ENCODE data around the gene CD200. TPM values are rescaled to one million over a fixed set of nuclear protein-coding genes. Genes with fewer than 3 reads are reported as not detected.

Gene CD200
- total and polyA plus RNA-seq, 10 of the 15 experiments (the other 5 are each of a cell fraction or from before 2014, with no cell fraction given): 21.2 to 84.3 (median 33.2) TPM

- CTCF ChIA-PET: no interaction called here
- H3K9ac ChIP-seq (ENCODE audit: control insufficient read depth, insufficient read depth, low read length): no peak overlapping the region
- POLR2A ChIA-PET: no interaction called here
- BruUV-seq (replicated peaks): no TSS peak
- no peaks in the 10 kb centered on the region for H3K27me3 ChIP-seq (replicated peaks in 1 of 2; ENCODE audit: control insufficient read depth in 2 of 2, insufficient read depth in 2 of 2, low read length in 1 of 2)
- SMC1A ChIA-PET (ENCODE audit: uncharacterized antibody, unreplicated experiment): interaction anchor here (1.8 kb wide), 1 partner anchor 45 kb away, joined by 4 read pairs; no protein-coding TSS in a partner anchor
- H3K79me2 ChIP-seq (ENCODE audit: control insufficient read depth, insufficient read depth, low read length): no peaks in the 10 kb centered on the region
- in situ Hi-C loops (cut with MboI): no loop called here
- H3K4me3 ChIP-seq: no peak overlapping the region
- no peak overlapping the region for H2AFZ ChIP-seq (ENCODE audit: control insufficient read depth, low read depth, low read length)
- no peaks in the 10 kb centered on the region for H4K20me1 ChIP-seq (ENCODE audit: control insufficient read depth, insufficient read depth)
- ATAC-seq (no peak), FAIRE-seq (no peak), DNase-seq (ENCODE audit: low read depth, low spot score) (no peak)
- H3K27ac ChIP-seq (ENCODE audit: control insufficient read depth, insufficient read depth): no peak overlapping the region
- H3K4me2 ChIP-seq (ENCODE audit: control insufficient read depth, insufficient read depth): no peak overlapping the region
- no peaks in the 10 kb centered on the region for H3K9me3 ChIP-seq (replicated peaks; ENCODE audit: control insufficient read depth, insufficient read depth, low read length)
- 89% methylated on average over 7 of the region's 7 CpGs for WGBS (ENCODE audit: insufficient coverage, insufficient replicate concordance, low lambda C conversion rate, missing lambda C conversion rate)
- no peaks in the 10 kb centered on the region for H3K36me3 ChIP-seq (ENCODE audit: control insufficient read depth in 2 of 2, insufficient read depth in 2 of 2, low read length in 1 of 2)
- H3K4me1 ChIP-seq (ENCODE audit: control insufficient read depth, insufficient read depth, low read length): no peaks in the 10 kb centered on the region
- RAD21 ChIA-PET (ENCODE audit: unreplicated experiment): no interaction called here
- intact Hi-C loops (cut with micrococcal nuclease; ENCODE audit: unreplicated experiment): no loop called here
- TF ChIP-seq NFYA (IDR thresholded peaks at IDR 0.05; ENCODE audit: borderline replicate concordance, low read depth, low read length) (no peak), EED (IDR thresholded peaks at IDR 0.05; ENCODE audit: low read depth) (no peak), STAT3 (IDR thresholded peaks at IDR 0.05; ENCODE audit: low read depth, low read length) (no peak), CBFB (IDR thresholded peaks at IDR 0.05; ENCODE audit: low read depth) (no peak), RFX5 (IDR thresholded peaks at IDR 0.05; ENCODE audit: low read depth, low read length) (no peak), IKZF1 (conservative IDR thresholded peaks at IDR 0.05) (no peak), SREBF1 (IDR thresholded peaks at IDR 0.05; ENCODE audit: low read length) (no peak), SMAD1 (IDR thresholded peaks at IDR 0.05; ENCODE audit: low read depth, partially characterized antibody) (no peak), TCF12 (IDR thresholded peaks at IDR 0.05; ENCODE audit: low read depth, low read length) (no peak), HDAC6 (IDR thresholded peaks at IDR 0.05; ENCODE audit: unreplicated experiment) (no peak), CBX5 (IDR thresholded peaks at IDR 0.05; ENCODE audit: low read depth) (no peak), BACH1 (IDR thresholded peaks at IDR 0.05; ENCODE audit: borderline replicate concordance) (no peak), E2F4 (IDR thresholded peaks at IDR 0.05; ENCODE audit: low read depth, low read length) (no peak)
- TF ChIP-seq, protein P1, sequence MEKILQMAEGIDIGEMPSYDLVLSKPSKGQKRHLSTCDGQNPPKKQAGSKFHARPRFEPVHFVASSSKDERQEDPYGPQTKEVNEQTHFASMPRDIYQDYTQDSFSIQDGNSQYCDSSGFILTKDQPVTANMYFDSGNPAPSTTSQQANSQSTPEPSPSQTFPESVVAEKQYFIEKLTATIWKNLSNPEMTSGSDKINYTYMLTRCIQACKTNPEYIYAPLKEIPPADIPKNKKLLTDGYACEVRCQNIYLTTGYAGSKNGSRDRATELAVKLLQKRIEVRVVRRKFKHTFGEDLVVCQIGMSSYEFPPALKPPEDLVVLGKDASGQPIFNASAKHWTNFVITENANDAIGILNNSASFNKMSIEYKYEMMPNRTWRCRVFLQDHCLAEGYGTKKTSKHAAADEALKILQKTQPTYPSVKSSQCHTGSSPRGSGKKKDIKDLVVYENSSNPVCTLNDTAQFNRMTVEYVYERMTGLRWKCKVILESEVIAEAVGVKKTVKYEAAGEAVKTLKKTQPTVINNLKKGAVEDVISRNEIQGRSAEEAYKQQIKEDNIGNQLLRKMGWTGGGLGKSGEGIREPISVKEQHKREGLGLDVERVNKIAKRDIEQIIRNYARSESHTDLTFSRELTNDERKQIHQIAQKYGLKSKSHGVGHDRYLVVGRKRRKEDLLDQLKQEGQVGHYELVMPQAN (conservative IDR thresholded peaks at IDR 0.05): no peak
- TF ChIP-seq, protein P2, sequence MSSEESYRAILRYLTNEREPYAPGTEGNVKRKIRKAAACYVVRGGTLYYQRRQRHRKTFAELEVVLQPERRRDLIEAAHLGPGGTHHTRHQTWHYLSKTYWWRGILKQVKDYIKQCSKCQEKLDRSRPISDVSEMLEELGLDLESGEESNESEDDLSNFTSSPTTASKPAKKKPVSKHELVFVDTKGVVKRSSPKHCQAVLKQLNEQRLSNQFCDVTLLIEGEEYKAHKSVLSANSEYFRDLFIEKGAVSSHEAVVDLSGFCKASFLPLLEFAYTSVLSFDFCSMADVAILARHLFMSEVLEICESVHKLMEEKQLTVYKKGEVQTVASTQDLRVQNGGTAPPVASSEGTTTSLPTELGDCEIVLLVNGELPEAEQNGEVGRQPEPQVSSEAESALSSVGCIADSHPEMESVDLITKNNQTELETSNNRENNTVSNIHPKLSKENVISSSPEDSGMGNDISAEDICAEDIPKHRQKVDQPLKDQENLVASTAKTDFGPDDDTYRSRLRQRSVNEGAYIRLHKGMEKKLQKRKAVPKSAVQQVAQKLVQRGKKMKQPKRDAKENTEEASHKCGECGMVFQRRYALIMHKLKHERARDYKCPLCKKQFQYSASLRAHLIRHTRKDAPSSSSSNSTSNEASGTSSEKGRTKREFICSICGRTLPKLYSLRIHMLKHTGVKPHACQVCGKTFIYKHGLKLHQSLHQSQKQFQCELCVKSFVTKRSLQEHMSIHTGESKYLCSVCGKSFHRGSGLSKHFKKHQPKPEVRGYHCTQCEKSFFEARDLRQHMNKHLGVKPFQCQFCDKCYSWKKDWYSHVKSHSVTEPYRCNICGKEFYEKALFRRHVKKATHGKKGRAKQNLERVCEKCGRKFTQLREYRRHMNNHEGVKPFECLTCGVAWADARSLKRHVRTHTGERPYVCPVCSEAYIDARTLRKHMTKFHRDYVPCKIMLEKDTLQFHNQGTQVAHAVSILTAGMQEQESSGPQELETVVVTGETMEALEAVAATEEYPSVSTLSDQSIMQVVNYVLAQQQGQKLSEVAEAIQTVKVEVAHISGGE (CRISPR knock-in tag; IDR thresholded peaks at IDR 0.05): no peak
- TF ChIP-seq, protein P3, sequence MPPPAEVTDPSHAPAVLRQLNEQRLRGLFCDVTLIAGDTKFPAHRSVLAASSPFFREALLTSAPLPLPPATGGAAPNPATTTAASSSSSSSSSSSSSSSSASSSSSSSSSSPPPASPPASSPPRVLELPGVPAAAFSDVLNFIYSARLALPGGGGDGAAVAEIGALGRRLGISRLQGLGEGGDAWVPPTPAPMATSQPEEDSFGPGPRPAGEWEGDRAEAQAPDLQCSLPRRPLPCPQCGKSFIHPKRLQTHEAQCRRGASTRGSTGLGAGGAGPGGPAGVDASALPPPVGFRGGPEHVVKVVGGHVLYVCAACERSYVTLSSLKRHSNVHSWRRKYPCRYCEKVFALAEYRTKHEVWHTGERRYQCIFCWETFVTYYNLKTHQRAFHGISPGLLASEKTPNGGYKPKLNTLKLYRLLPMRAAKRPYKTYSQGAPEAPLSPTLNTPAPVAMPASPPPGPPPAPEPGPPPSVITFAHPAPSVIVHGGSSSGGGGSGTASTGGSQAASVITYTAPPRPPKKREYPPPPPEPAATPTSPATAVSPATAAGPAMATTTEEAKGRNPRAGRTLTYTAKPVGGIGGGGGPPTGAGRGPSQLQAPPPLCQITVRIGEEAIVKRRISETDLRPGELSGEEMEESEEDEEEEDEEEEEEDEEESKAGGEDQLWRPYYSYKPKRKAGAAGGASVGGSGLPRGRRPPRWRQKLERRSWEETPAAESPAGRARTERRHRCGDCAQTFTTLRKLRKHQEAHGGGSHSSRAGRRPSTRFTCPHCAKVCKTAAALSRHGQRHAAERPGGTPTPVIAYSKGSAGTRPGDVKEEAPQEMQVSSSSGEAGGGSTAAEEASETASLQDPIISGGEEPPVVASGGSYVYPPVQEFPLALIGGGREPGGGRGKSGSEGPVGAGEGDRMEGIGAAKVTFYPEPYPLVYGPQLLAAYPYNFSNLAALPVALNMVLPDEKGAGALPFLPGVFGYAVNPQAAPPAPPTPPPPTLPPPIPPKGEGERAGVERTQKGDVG (CRISPR knock-in tag; IDR thresholded peaks at IDR 0.05): no peak
Observed at GRCh38 chr3:112379020-112379690, 46.2 kb downstream of the CD200 start.

All from GM12878 (cell line).